Measurements from ENCODE around the gene SWT1.
"Not testable (repeated sequence)": the region's sequence is repeated elsewhere in the genome, so short reads cannot be mapped to it uniquely, and the experiment has no call there.

The SWT1 gene

GRCh38 chr1:185193756-185194155 lies 36.8 kb downstream of the SWT1 start:
- TF ChIP-seq, protein P1, sequence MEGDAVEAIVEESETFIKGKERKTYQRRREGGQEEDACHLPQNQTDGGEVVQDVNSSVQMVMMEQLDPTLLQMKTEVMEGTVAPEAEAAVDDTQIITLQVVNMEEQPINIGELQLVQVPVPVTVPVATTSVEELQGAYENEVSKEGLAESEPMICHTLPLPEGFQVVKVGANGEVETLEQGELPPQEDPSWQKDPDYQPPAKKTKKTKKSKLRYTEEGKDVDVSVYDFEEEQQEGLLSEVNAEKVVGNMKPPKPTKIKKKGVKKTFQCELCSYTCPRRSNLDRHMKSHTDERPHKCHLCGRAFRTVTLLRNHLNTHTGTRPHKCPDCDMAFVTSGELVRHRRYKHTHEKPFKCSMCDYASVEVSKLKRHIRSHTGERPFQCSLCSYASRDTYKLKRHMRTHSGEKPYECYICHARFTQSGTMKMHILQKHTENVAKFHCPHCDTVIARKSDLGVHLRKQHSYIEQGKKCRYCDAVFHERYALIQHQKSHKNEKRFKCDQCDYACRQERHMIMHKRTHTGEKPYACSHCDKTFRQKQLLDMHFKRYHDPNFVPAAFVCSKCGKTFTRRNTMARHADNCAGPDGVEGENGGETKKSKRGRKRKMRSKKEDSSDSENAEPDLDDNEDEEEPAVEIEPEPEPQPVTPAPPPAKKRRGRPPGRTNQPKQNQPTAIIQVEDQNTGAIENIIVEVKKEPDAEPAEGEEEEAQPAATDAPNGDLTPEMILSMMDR (conservative IDR thresholded peaks at IDR 0.05), result no peak
- TF ChIP-seq ZFX (IDR thresholded peaks at IDR 0.05), result no peak
- no peak overlapping the region for H3K27ac ChIP-seq

GRCh38 chr1:185198712-185199111 lies 41.7 kb downstream of the SWT1 start:
- H3K27ac ChIP-seq, result not testable (repeated sequence)

DNA sequence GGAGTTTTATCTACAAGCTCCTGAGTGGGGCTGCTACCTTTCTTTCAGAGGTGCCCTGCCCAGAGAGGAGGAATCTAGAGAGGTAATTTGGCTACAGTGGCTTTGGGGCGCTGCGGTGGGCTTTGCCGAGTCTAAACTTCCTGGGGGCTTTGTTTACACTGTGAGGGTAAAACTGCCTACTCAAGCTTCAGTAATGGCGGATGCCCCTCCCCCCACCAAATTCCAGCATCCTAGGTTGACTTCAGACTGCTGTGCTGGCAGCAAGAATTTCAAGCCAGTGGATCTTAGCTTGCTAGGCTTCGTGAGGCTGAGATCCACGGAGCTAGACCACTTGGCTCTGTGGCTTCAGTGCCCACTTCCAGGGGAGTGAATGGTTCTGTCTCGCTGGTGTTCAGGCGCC lies 43.9 kb downstream of the SWT1 start:
- no peak overlapping the region for H3K27ac ChIP-seq
- TF ChIP-seq, protein P1 (conservative IDR thresholded peaks at IDR 0.05), result no peak
- no peak for TF ChIP-seq ZFX (IDR thresholded peaks at IDR 0.05)

DNA sequence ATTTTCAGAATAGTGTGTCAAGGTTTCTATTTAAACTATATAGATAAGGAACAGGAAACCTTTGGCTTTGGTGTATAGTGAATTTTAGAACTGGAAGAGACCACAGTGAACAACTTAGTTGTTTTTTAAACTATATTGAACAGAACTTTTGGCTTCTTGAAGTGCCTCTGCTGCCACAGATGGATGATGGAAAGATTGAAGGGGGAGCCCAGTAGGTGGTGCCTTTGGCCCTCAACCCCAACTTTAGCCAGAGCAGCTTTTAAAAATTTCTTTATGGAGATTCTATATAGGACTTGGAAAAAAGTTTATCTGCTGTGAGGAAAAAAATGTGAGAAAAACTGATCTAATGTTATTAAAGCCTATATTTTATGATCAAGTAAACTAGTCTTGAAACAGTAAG lies 50.2 kb downstream of the SWT1 start:
- TF ChIP-seq, protein P1 (conservative IDR thresholded peaks at IDR 0.05), result no peak
- no peak for TF ChIP-seq ZFX (IDR thresholded peaks at IDR 0.05)
- H3K27ac ChIP-seq, result no peak overlapping the region

DNA sequence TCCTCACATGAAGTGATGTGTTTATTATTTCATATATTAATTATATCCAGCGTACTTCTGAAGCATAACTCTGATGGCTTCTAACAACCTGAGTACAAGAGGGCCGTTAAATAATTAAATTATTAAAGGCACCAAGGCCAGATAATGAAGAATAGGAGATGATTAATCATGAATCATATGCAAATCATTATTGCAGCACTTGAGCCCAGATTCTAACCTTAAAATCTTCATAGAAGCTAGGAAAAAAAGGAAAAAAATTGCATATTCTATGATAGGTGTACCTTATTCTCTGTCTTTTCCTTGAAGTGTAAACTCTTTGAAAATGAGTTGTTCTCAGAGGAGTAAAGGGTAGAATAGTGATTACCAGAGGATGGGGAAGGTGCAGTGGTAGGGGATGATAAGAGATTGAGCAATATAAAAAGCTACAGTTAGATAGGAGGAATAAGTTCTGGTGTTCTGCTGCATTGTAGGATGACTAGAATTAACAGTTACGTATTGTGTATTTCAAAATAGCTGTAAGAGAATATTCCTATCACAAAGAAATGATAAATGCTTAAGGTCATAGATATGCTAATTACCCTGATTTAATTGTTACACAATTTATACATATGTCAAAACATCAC lies 51.1 kb downstream of the SWT1 start:
- no peak for TF ChIP-seq ZFX (IDR thresholded peaks at IDR 0.05)
- TF ChIP-seq, protein P1 (conservative IDR thresholded peaks at IDR 0.05), result no peak
- no peak overlapping the region for H3K27ac ChIP-seq

DNA sequence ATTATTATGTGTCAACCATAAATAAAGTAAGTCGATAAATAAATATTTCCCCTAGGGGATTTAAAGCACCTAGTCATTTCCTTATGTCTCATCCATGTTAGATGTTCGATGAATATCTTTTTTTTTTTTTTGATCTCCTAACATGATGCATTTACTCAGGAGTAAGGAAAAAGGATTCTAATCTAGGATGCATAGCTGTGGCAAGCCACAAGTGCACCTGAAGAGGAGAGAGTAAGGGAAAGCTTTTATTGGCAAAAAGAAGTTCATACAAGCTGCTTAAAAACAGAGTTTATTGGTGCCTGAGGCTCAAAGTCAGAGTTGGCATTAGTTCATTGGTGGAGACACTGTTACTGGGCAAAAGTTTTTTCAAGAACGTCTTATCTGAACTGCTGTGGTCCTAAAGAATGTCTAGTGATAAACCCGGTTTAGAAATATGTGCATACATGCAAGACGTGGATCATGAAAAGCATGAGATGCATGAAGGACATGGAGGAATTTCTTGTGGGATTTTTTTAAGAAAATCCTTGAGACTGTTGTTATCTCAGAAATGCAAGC lies 51.7 kb downstream of the SWT1 start:
- TF ChIP-seq ZFX (IDR thresholded peaks at IDR 0.05), result no peak
- TF ChIP-seq, protein P1 (conservative IDR thresholded peaks at IDR 0.05), result no peak

GRCh38 chr1:185209357-185209756 lies 52.4 kb downstream of the SWT1 start:
- H3K27ac ChIP-seq, result not testable (repeated sequence)

More for the DNA sequence above, 51.7 kb downstream of the SWT1 start:
- H3K27ac ChIP-seq, result no peak overlapping the region

DNA sequence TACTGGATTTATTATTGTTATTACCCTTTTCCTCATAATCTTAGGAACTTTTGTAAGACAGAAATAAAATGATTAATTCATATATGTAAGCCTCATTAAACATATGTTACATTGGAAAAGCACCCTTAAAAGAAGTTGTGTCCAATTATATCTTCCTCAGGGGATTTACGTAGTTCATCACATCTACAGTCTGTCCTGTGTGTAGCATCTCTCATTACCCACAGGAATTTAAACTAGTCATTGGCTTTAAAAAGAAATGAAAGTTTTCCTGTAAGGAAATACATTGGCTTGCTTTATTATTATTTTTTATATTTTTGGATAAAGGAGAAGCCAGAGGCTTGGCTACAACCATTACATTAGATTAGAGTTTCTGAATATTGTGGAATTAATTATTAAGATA lies 56.1 kb downstream of the SWT1 start:
- TF ChIP-seq, protein P1 (conservative IDR thresholded peaks at IDR 0.05), result no peak
- TF ChIP-seq ZFX (IDR thresholded peaks at IDR 0.05), result no peak
- H3K27ac ChIP-seq, result no peak overlapping the region
